Measurements from ENCODE around the gene WEE1. TPM values are rescaled to one million over a fixed set of nuclear protein-coding genes. Genes with fewer than 3 reads are reported as not detected.
A peak's percentile ranks its signal among the peaks of the same experiment; 100 is the strongest.

The WEE1 gene
- total RNA-seq, 4 donors from 2014 or later = 19.2 to 32.4 (median 22.2) TPM

GRCh38 chr11:9567401-9567800 lies 6.1 kb upstream of the WEE1 start:
- Histone ChIP-seq H3K9me3 (no peaks in the 10 kb centered on the region), H3K27me3 (no peaks in the 10 kb centered on the region), H3K4me3 (no peak overlapping the region), H3K27ac (peak overlapping the region in 2 of 4 donors; percentile 95 to 97), H3K36me3 (no peaks in the 10 kb centered on the region), H3K4me1 (peaks cover 0 to 40% (median 28%) of the 10 kb centered on the region in 4 donors)
- TF ChIP-seq POLR2A (IDR thresholded peaks at IDR 0.05) (no peak), CTCF (IDR thresholded peaks at IDR 0.05) (no peak), EP300 (IDR thresholded peaks at IDR 0.05) (no peak)
- WGBS, 2 donors = 97 to 98% methylated on average over 5 of the region's 5 CpGs
- DNase-seq (ENCODE audit: low spot score in 2 of 2) = no peak

DNA sequence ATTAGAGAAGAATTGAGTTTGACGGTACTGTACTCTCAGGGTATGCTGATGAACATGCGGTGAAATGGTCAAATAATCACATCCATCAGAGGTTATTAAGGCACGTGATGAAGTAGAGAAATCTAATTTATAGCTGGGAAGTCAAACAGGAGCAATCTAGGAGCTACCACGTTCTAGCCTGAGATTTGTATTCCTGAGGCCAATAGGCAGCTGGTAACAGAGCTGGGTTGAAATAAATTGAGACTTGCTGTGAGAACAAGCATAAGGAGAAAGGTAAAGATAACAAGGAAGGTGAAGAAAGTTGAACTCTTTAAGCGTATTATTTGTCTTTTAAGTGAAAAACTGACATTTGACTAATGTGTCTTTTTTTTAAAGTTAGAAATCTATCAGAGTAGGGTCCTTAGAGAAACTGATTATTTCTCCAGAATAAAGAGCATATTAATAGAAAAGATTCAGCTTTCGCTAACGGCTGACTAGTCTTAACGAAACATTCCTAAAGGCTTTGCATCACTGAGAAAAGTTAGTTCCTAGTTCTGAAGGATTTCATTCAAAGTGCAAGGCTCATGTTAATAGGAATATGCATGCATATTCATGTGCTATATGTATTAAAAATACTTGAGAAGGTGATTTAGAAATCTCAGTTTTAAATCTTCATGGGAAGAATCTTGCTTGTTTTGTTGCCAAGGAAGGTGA lies 5.2 kb upstream of the WEE1 start:
- H3K9me3 ChIP-seq = no peaks in the 10 kb centered on the region
- H3K27ac ChIP-seq = peak overlapping the region; percentile 58 to 97 (median 90)
- WGBS, 2 donors = 55 to 61% methylated on average over 8 of the region's 8 CpGs
- H3K27me3 ChIP-seq = no peaks in the 10 kb centered on the region
- H3K4me3 ChIP-seq = no peak overlapping the region
- no peaks in the 10 kb centered on the region for H3K36me3 ChIP-seq
- no peak for DNase-seq (ENCODE audit: low spot score in 2 of 2)
- no peak for TF ChIP-seq CTCF (IDR thresholded peaks at IDR 0.05)
- no peak for TF ChIP-seq POLR2A (IDR thresholded peaks at IDR 0.05)
- no peak for TF ChIP-seq EP300 (IDR thresholded peaks at IDR 0.05)
- peaks cover 0 to 43% (median 29%) of the 10 kb centered on the region in 4 donors for H3K4me1 ChIP-seq

GRCh38 chr11:9568854-9569587 lies 4.4 kb upstream of the WEE1 start:
- peak overlapping the region; percentile 58 to 97 (median 90) for H3K27ac ChIP-seq
- no peaks in the 10 kb centered on the region for H3K27me3 ChIP-seq
- 23 to 26% methylated on average over 7 of the region's 7 CpGs for WGBS, 2 donors
- no peaks in the 10 kb centered on the region for H3K9me3 ChIP-seq
- DNase-seq (ENCODE audit: low spot score in 2 of 2) = peak; percentile 26 to 61
- H3K4me1 ChIP-seq = peaks cover 0 to 43% (median 29%) of the 10 kb centered on the region in 4 donors
- H3K36me3 ChIP-seq = no peaks in the 10 kb centered on the region
- H3K4me3 ChIP-seq = peak overlapping the region in 1 of 4 donors; percentile 36
- TF ChIP-seq POLR2A (IDR thresholded peaks at IDR 0.05) (no peak), EP300 (IDR thresholded peaks at IDR 0.05) (peak; percentile 82 to 88), CTCF (IDR thresholded peaks at IDR 0.05) (no peak)

DNA sequence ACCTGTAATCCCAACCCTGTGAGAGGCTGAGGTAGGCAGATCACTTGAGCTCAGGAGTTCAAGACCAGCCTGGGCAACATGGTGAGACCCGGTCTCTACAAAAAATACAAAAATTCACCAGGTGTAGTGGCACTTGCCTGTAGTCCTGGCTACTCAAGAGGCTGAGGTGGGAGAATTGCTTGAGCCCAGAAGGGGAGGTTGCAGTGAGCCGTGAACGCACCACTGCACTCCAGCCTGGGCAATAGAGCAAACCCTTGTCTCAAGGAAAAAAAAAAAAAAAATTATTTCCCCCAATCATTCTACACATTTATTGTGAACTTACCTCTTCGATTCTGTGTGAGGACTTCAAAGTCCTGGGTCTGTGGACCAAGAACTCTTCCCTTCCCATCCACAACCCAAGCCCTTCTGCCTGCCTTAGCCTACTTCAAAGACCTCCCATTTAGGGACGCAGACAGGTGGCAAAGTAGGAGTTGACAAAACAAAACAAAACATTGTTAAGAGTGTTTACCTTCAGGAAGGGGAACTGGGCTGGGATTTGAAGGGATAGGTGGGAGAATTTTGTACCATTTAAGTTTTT lies 3.8 kb upstream of the WEE1 start:
- WGBS, 2 donors = 92 to 96% methylated on average over 5 of the region's 5 CpGs
- Histone ChIP-seq H3K27ac (peak overlapping the region; percentile 58 to 97 (median 90)), H3K27me3 (no peaks in the 10 kb centered on the region), H3K4me3 (peak overlapping the region in 2 of 4 donors; percentile 8 to 36), H3K4me1 (peaks cover 0 to 45% (median 29%) of the 10 kb centered on the region in 4 donors), H3K9me3 (no peaks in the 10 kb centered on the region), H3K36me3 (no peaks in the 10 kb centered on the region)
- TF ChIP-seq CTCF (IDR thresholded peaks at IDR 0.05) (no peak), POLR2A (IDR thresholded peaks at IDR 0.05) (no peak), EP300 (IDR thresholded peaks at IDR 0.05) (no peak)
- DNase-seq (ENCODE audit: low spot score in 2 of 2) = no peak
